Measurements from ENCODE around the gene CDH8.

CDH8 gene

GRCh38 chr16:62046801-62047200, 10.6 kb upstream of the CDH8 start:
- H3K9me3 Mint-ChIP-seq, result peaks cover 0 to 6% of the 10 kb centered on the region in 2 donors
- no peaks in the 10 kb centered on the region for H3K36me3 Mint-ChIP-seq
- H3K27ac Mint-ChIP-seq, result no peak overlapping the region
- H3K4me3 Mint-ChIP-seq, result no peak overlapping the region
- H3K4me1 Mint-ChIP-seq, result no peaks in the 10 kb centered on the region
- DNase-seq, result no peak
- H3K27me3 Mint-ChIP-seq, result no peaks in the 10 kb centered on the region
- no peak for ATAC-seq (replicated peaks)

GRCh38 chr16:62041401-62041800, 5.2 kb upstream of the CDH8 start:
- Mint-ChIP-seq H3K4me1 (no peaks in the 10 kb centered on the region), H3K9me3 (no peaks in the 10 kb centered on the region), H3K4me3 (no peak overlapping the region), H3K36me3 (no peaks in the 10 kb centered on the region), H3K27me3 (peaks cover 15 to 19% of the 10 kb centered on the region in 2 donors), H3K27ac (no peak overlapping the region)
- DNase-seq (no peak), ATAC-seq (replicated peaks) (no peak)

GRCh38 chr16:62038646-62039045, 2.4 kb upstream of the CDH8 start:
- Mint-ChIP-seq H3K9me3 (no peaks in the 10 kb centered on the region), H3K36me3 (no peaks in the 10 kb centered on the region), H3K27ac (no peak overlapping the region), H3K27me3 (peaks cover 36 to 39% of the 10 kb centered on the region in 2 donors), H3K4me1 (no peaks in the 10 kb centered on the region), H3K4me3 (no peak overlapping the region)
- DNase-seq (no peak), ATAC-seq (replicated peaks) (no peak)

GRCh38 chr16:62038225-62038624, 2.0 kb upstream of the CDH8 start:
- Mint-ChIP-seq H3K27me3 (peaks cover 40 to 44% of the 10 kb centered on the region in 2 donors), H3K4me3 (no peak overlapping the region), H3K27ac (no peak overlapping the region), H3K36me3 (no peaks in the 10 kb centered on the region), H3K9me3 (no peaks in the 10 kb centered on the region), H3K4me1 (no peaks in the 10 kb centered on the region)
- no peak for DNase-seq
- no peak for ATAC-seq (replicated peaks)

GRCh38 chr16:62036802-62037135, 531 bp upstream of the CDH8 start:
- ATAC-seq (replicated peaks), result no peak
- no peak overlapping the region for H3K4me3 Mint-ChIP-seq
- no peaks in the 10 kb centered on the region for H3K36me3 Mint-ChIP-seq
- peaks cover 43 to 51% of the 10 kb centered on the region in 2 donors for H3K27me3 Mint-ChIP-seq
- no peaks in the 10 kb centered on the region for H3K9me3 Mint-ChIP-seq
- no peak for DNase-seq
- no peak overlapping the region for H3K27ac Mint-ChIP-seq
- H3K4me1 Mint-ChIP-seq, result no peaks in the 10 kb centered on the region

GRCh38 chr16:62035115-62036092, 834 bp downstream of the CDH8 start:
- no peak overlapping the region for H3K4me3 Mint-ChIP-seq
- H3K27me3 Mint-ChIP-seq, result peaks cover 43 to 57% of the 10 kb centered on the region in 2 donors
- no peak overlapping the region for H3K27ac Mint-ChIP-seq
- no peaks in the 10 kb centered on the region for H3K9me3 Mint-ChIP-seq
- DNase-seq (no peak), ATAC-seq (replicated peaks) (no peak)
- H3K4me1 Mint-ChIP-seq, result no peaks in the 10 kb centered on the region
- no peaks in the 10 kb centered on the region for H3K36me3 Mint-ChIP-seq

- Mint-ChIP-seq H3K27ac (no peak overlapping the region), H3K4me1 (no peaks in the 10 kb centered on the region), H3K4me3 (no peak overlapping the region), H3K36me3 (no peaks in the 10 kb centered on the region), H3K27me3 (peaks cover 43 to 57% of the 10 kb centered on the region in 2 donors), H3K9me3 (no peaks in the 10 kb centered on the region)
- ATAC-seq (replicated peaks), result no peak
- DNase-seq, result no peak
Measured at GRCh38 chr16:62034231-62035114, 1.8 kb downstream of the CDH8 start.

- ATAC-seq (replicated peaks) (no peak), DNase-seq (no peak)
- H3K27ac Mint-ChIP-seq, result no peak overlapping the region
- no peaks in the 10 kb centered on the region for H3K36me3 Mint-ChIP-seq
- H3K27me3 Mint-ChIP-seq, result peaks cover 37 to 57% of the 10 kb centered on the region in 2 donors
- H3K4me1 Mint-ChIP-seq, result no peaks in the 10 kb centered on the region
- no peaks in the 10 kb centered on the region for H3K9me3 Mint-ChIP-seq
- H3K4me3 Mint-ChIP-seq, result no peak overlapping the region
Measured at GRCh38 chr16:62033065-62033464, 3.2 kb downstream of the CDH8 start.

GRCh38 chr16:62029947-62030346, 6.3 kb downstream of the CDH8 start:
- Mint-ChIP-seq H3K27me3 (peaks cover 19 to 30% of the 10 kb centered on the region in 2 donors), H3K4me3 (no peak overlapping the region)
- no peak for ATAC-seq (replicated peaks)

GRCh38 chr16:62022688-62023087, 13.6 kb downstream of the CDH8 start:
- no peaks in the 10 kb centered on the region for H3K4me1 Mint-ChIP-seq
- H3K4me3 Mint-ChIP-seq, result no peak overlapping the region
- no peak for ATAC-seq (replicated peaks)
- no peaks in the 10 kb centered on the region for H3K27me3 Mint-ChIP-seq
- DNase-seq, result no peak
- peaks cover 0 to 4% of the 10 kb centered on the region in 2 donors for H3K9me3 Mint-ChIP-seq
- H3K36me3 Mint-ChIP-seq, result no peaks in the 10 kb centered on the region
- H3K27ac Mint-ChIP-seq, result no peak overlapping the region

More at GRCh38 chr16:62029947-62030346, 6.3 kb downstream of the CDH8 start:
- no peak for DNase-seq
- Mint-ChIP-seq H3K4me1 (no peaks in the 10 kb centered on the region), H3K36me3 (no peaks in the 10 kb centered on the region), H3K9me3 (no peaks in the 10 kb centered on the region), H3K27ac (no peak overlapping the region)

- H3K27ac Mint-ChIP-seq, result no peak overlapping the region
- no peaks in the 10 kb centered on the region for H3K36me3 Mint-ChIP-seq
- ATAC-seq (replicated peaks) (no peak), DNase-seq (no peak)
- H3K9me3 Mint-ChIP-seq, result peaks cover 0 to 4% of the 10 kb centered on the region in 2 donors
- H3K4me3 Mint-ChIP-seq, result no peak overlapping the region
- no peaks in the 10 kb centered on the region for H3K4me1 Mint-ChIP-seq
- no peaks in the 10 kb centered on the region for H3K27me3 Mint-ChIP-seq
Measured at GRCh38 chr16:62021161-62021581, 15.1 kb downstream of the CDH8 start.

- Mint-ChIP-seq H3K9me3 (peaks cover 0 to 4% of the 10 kb centered on the region in 2 donors), H3K36me3 (no peaks in the 10 kb centered on the region), H3K27me3 (no peaks in the 10 kb centered on the region), H3K27ac (no peak overlapping the region), H3K4me3 (no peak overlapping the region), H3K4me1 (no peaks in the 10 kb centered on the region)
- ATAC-seq (replicated peaks) (no peak), DNase-seq (no peak)
Measured at GRCh38 chr16:62020681-62021080, 15.6 kb downstream of the CDH8 start.

GRCh38 chr16:62019851-62020250, 16.4 kb downstream of the CDH8 start:
- Mint-ChIP-seq H3K27ac (no peak overlapping the region), H3K36me3 (no peaks in the 10 kb centered on the region), H3K9me3 (peaks cover 0 to 4% of the 10 kb centered on the region in 2 donors), H3K4me3 (no peak overlapping the region), H3K27me3 (no peaks in the 10 kb centered on the region), H3K4me1 (no peaks in the 10 kb centered on the region)
- DNase-seq, result no peak
- ATAC-seq (replicated peaks), result no peak

- H3K27ac Mint-ChIP-seq, result no peak overlapping the region
- no peak overlapping the region for H3K4me3 Mint-ChIP-seq
- no peak for ATAC-seq (replicated peaks)
- H3K4me1 Mint-ChIP-seq, result no peaks in the 10 kb centered on the region
- no peaks in the 10 kb centered on the region for H3K27me3 Mint-ChIP-seq
- DNase-seq, result no peak
- H3K36me3 Mint-ChIP-seq, result no peaks in the 10 kb centered on the region
- H3K9me3 Mint-ChIP-seq, result peaks cover 0 to 5% of the 10 kb centered on the region in 2 donors
Measured at GRCh38 chr16:62018301-62019060, 17.8 kb downstream of the CDH8 start.

Data from stimulated activated naive B cell treated with anti-CD40 and anti-IgM and Interleukin-4, amounts not matched to agents 10 μg/mL and 1 μg/mL and 100 μg/mL, for 72 hours (primary cell).